ENCODE measurements around the gene EOLA2. TPM values are rescaled to one million over a fixed set of nuclear protein-coding genes. Genes with fewer than 3 reads are reported as not detected.
"Not testable (repeated sequence)": the region's sequence is repeated elsewhere in the genome, so short reads cannot be mapped to it uniquely, and the experiment has no call there.

Gene EOLA2
- polyA plus RNA-seq, 3 donors: 25.0 to 30.5 (median 27.5) TPM

DNA sequence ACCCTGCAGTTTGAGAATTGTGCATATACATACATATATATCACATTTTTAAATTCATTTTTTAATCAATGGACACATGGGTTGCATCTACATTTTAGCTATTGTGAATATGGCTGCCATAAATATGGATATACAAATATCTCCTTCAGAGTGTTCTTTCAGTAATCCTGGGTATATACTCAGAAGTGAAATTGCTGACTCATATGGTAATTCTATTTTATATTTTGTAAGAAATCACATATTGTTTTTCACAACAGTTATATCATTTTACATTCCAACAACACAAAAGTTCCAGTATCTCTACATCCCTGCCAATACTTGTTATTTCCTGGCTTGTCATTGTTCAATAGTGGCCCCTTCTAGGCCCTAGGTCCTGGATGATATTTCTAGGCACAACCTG, 29.6 kb downstream of the EOLA2 start:
- DNase-seq (ENCODE audit: extremely low read depth in 1 of 11, low read depth in 9 of 11, low spot score in 4 of 11): no peak

DNA sequence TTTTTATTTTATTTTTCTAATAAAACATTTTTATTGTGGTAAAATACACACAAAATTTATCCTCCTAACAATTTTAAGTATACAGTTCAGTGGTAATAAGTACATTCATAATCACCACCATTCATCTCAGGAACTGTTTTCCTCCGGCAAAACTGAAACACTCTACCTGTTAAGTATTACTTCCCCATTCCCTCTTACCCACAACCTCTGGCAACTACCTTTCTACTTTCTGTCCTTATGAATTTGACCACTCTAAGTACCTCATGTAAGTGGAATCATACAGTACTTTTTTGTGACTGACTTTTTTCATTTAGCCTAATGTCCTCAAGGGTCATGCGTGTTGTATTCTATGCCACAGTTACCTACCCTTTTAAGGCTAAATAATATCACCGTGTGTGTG, 30.0 kb downstream of the EOLA2 start:
- no peak for DNase-seq (ENCODE audit: extremely low read depth in 1 of 11, low read depth in 9 of 11, low spot score in 4 of 11)

DNA sequence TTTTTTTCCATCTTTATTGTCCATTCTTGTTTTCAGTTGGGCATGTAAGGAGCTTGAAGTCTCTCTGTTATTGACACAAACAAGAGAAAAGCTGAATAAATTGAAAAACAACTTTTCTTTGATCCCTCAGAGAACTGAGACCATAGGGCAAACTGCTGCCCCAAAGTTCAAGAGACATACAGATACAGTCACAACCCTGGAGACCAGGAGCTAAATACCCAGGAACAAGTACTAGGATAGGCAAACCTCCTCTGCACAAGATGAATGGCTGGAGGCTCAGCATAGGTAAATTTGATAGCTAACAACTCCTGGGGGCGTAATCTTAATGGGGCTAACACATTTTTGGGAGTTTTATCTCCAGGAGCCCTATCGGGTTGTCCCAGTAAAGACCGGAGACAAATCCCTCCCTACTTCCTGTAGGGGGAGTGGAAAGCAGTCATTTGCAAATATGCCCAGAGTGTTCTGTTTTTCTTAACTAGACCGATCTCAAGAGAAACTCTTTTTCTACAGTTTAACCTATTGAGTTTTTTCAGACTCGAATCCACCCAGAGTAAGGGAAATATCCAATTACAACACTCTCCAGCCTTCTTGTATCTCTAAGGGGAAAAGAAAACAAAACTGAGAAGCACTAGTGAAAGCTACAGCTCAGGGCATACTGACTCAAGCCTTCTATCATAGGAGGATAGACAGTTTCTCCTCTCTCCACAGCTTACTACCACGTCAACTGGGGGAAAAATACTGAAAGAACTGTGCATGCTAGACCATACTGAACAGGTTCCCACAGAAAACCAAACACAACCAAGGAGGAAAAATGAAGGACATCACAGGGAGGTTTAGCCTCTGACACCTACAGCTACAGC, 34.2 kb downstream of the EOLA2 start:
- DNase-seq (ENCODE audit: extremely low read depth in 1 of 11, low read depth in 9 of 11, low spot score in 4 of 11): no peak

- DNase-seq (ENCODE audit: extremely low read depth in 1 of 11, low read depth in 9 of 11, low spot score in 4 of 11): no peak
Measured at GRCh38 chrX:149898554-149898953, 39.7 kb downstream of the EOLA2 start.

DNA sequence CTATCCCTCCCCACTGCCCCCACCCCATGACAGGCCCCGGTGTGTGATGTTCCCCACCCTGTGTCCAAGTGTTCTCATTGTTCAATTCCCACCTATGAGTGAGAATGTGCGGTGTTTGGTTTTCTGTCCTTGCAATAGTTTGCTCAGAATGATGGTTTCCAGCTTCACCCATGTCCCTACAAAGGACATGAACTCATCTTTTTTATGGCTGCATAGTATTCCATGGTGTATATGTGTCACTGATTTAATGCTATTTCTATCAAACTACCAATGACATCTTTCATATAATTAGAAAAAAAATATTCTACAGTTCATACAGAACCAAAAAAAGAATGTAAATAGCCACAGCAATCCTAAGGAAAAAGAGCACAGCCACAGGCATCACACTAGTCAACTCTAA, 47.5 kb downstream of the EOLA2 start:
- DNase-seq (ENCODE audit: extremely low read depth in 1 of 11, low read depth in 9 of 11, low spot score in 4 of 11): not testable (repeated sequence)

Other genes with a start within 250 kb of the EOLA2 start
- gene MAGEA11, start 226.4 kb downstream of the EOLA2 start, polyA plus RNA-seq (ENCODE audit: insufficient read length in 3 of 3): not detected
- 1 to 10 TPM; 1.7 to 2.6 (median 1.9) TPM for gene HSFX1, start 164.4 kb downstream of the EOLA2 start, polyA plus RNA-seq (ENCODE audit: insufficient read length in 3 of 3)
- gene MAGEA9, start 156.6 kb downstream of the EOLA2 start, polyA plus RNA-seq (ENCODE audit: insufficient read length in 3 of 3): not detected
- under 1 TPM; 0.19 to 0.61 (median 0.20) TPM for gene MAGEA8, start 57.3 kb downstream of the EOLA2 start, polyA plus RNA-seq (ENCODE audit: insufficient read length in 3 of 3)
- gene HSFX4, start 8.9 kb downstream of the EOLA2 start, polyA plus RNA-seq (ENCODE audit: insufficient read length in 3 of 3): not detected

Data from renal cortex interstitium (tissue), 11 donors.